AG09319 (cell line): ENCODE results near the gene SLC16A4.

ENCODE experiments used
- DNase-seq: peaks from one replicate; pipeline ENCODE4 v3.0.0-alpha.2; 2010; ENCODE audit warnings: low read depth; ENCODE audit errors: extremely low read depth
- TF ChIP-seq, protein P1 (sequence below): IDR thresholded peaks from 2 replicates; pipeline ENCODE4 v1.5.1; 2011; ENCODE audit warnings: low read depth, mild to moderate bottlenecking, inconsistent platforms, low read length, moderate library complexity

The SLC16A4 gene

GRCh38 chr1:110430901-110431300, 40.1 kb upstream of the SLC16A4 start:
- DNase-seq, result no peak
- TF ChIP-seq, protein P1, sequence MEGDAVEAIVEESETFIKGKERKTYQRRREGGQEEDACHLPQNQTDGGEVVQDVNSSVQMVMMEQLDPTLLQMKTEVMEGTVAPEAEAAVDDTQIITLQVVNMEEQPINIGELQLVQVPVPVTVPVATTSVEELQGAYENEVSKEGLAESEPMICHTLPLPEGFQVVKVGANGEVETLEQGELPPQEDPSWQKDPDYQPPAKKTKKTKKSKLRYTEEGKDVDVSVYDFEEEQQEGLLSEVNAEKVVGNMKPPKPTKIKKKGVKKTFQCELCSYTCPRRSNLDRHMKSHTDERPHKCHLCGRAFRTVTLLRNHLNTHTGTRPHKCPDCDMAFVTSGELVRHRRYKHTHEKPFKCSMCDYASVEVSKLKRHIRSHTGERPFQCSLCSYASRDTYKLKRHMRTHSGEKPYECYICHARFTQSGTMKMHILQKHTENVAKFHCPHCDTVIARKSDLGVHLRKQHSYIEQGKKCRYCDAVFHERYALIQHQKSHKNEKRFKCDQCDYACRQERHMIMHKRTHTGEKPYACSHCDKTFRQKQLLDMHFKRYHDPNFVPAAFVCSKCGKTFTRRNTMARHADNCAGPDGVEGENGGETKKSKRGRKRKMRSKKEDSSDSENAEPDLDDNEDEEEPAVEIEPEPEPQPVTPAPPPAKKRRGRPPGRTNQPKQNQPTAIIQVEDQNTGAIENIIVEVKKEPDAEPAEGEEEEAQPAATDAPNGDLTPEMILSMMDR, result no peak

DNA sequence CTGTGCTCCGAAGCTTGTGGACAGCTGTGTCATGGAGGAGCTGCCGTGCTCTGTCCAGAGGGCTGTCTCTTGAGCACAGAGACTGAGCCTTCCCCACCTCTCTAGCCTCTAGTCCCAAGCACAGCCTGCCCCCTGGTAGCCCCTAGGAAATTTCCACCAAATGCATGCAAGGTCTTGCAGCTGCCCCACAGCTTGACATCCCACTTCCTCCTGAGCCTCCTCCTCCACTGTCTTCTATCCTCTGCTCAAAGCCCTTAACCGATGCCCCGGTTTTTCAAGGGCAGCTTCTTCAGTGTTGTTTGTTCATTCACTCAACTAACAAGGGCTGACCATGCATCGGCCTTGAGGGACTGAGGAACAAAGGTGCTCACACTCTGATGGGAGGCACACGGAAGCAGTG, 39.5 kb upstream of the SLC16A4 start:
- TF ChIP-seq, protein P1, result no peak
- DNase-seq, result no peak

- DNase-seq, result no peak
- TF ChIP-seq, protein P1, result no peak
These were observed 38.1 kb upstream of the SLC16A4 start for GRCh38 chr1:110428946-110429345.

GRCh38 chr1:110426854-110427253, 36.0 kb upstream of the SLC16A4 start:
- TF ChIP-seq, protein P1, result no peak
- no peak for DNase-seq

DNA sequence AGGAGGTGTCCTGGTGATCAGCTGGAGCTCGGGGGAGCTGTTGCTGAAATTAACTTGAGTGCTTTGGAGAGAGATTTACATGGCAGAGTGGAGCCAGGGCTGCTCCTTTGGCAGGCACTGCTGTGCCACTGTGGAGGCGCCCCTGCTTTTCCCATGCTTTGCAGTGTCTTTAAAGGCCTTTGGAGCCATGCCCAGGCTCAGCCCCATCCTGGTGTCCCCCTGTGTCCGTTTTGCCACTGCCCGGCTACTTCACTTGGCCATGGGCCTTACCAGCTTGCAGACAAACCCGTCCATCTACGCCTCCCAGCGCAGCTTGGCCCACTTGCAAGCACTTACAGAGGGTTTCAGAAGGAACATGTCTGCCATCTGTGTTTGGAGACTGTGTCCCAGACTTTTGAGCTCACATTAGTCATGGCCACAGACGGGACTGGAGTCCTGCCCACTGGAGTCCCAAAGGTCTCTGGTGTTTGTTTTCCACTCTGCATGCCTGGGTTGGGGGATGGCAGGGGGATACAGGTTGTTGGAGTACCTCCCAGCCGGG, 34.9 kb upstream of the SLC16A4 start:
- TF ChIP-seq, protein P1, result no peak
- DNase-seq, result no peak

DNA sequence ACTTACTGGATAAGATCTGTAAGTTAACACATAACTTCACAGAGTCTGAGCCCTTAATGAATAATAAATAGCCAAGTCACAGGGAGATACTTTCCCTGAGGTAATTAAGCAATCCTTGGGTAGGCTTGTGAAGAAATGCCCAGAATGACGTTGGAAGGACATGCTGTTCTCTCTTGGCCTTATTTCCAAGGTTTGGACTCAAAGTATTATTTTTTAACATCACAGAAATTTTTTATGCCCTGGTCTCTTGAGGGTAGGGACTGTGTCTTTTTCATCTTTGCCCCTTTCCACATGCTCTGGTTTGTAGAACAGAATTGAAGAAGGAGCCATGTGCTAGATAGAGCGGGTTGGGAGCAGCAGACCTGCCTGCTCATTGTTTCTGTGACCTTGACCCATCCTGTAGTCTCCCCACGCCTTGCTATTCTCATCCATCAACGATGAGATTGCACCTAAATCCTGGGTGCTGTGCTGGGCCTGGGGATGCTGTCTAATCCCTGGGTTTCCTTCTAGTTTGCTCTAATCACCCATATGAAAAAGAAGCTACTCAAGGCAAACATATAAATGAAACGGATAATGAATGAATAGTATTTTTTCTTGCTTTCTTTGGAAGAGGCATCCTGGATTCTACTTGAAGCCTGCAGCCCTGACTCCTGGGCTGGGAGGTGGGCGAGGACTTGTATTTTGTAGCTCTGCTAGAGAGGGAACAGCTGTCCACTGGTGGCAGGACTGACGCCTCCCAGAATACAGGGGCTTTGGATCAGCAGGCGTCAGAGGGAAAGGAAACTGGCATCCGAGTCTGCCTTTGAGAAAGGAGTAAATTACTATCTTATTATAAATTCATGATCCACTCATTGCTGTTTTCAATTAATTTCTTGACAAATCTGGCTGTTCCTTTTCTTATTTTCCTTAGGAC, 34.1 kb upstream of the SLC16A4 start:
- DNase-seq, result no peak
- TF ChIP-seq, protein P1, result no peak

GRCh38 chr1:110420874-110421793, 30.3 kb upstream of the SLC16A4 start:
- no peak for DNase-seq
- TF ChIP-seq, protein P1, result no peak
